Stimulated activated CD8-positive, alpha-beta memory T cell treated with anti-CD3 and anti-CD28 coated beads, Interleukin-7, amount 100 ng/mL, for 24 hours (primary cell): ENCODE results near the gene SPAAR.
"Not testable (repeated sequence)": the region's sequence is repeated elsewhere in the genome, so short reads cannot be mapped to it uniquely, and the experiment has no call there.

ENCODE experiments used
- DNase-seq: peaks from one replicate; pipeline ENCODE4 v3.0.0-alpha.2; 2020; ENCODE audit warnings: low read depth

The SPAAR gene

GRCh38 chr9:35923598-35923926 lies 14.3 kb downstream of the SPAAR start:
- no peak for DNase-seq

DNA sequence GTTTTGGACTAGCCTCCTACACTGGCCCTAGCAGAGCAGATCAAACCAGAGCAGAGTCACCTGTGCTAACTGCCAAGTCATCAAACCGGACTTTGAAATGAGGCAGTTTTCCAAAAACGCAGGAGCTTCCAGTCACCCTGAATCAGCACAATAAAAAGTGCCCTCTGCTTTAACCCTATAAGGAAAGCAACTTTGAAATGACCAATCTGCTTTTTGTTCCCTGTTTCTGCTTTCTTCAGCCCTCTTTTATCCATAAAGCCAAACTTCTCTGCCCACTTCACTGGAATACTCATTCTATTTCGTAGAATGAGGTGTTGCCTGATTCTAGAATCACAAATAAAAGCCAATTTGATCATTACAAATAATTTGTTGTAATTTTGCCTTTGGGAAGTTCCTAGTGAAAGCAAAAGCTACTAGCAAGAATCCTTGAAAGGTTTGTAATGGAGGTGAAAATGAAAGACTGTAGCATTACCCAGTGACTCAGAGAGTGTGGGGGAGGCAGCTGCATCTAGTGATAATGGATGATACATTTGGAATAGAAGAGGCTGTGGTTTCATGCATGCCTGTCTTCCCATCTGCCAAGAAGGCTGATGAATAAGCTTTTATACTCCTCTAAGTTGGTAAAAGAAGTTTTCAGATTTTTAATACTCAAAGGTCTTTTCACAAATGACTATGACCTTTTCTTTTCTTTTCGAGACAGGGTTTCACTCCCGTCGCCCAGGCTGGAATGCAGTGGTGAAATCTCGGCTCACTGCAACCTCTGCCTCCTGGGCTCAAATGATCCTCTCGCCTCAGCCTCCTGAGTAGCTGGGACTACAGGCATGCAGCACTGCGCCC lies 14.9 kb downstream of the SPAAR start:
- no peak for DNase-seq

DNA sequence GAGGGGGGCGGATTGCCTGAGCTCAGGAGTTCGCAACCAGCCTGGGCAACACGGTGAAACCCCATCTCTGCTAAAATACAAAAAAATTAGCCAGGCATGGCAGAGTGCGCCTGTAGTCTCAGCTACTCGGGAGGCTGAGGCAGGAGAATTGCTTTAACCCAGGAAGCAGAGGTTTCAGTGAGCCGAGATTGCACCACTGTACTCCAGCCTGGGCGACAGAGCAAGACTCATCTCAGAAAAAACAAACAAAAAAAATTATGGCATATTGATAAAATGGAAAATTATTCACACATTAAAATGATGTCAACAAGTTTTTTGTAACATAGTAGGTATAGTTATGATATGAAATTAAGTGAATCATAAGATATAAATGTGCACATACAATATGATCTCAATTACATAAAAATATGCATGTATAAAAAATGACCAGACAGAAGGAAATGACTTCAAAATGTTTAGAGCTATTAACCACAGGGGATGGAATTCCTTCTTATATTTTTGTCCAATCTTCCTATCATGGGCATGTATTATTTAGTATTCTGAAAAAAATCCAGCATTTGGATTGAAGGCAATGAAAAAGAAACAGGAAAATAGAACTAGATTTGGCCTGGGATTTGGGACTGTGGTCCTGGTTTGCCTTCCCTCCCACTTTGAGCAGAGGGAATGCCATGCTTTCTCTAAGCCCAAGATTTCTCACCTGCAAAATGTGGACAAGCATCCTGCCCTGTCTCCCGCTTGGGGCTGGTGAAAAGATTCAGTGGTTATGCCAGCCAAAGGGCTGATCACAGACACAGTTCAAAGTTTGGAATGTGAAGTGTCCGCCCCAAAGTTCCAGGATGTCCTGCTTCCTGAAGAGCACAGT lies 19.5 kb downstream of the SPAAR start:
- DNase-seq: no peak

- DNase-seq: no peak
These were observed 20.1 kb downstream of the SPAAR start for GRCh38 chr9:35929453-35929718.

DNA sequence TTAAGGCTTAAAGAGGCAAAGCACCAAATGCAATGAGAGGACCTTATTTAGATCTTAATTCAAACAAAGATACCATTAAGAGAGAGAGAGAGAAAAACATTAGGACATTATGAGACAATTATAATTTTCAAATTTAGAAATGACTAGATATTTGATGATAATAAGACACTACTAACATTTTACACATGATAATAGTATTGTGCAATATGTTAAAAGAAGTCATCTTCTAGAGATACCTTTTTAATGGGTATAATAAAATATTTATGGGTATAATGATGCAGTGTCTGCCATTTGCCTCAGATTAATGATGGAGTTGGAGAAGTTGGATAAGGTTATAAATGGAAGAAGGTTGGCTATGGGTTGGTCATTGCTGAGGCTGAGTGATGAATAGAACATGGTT lies 21.2 kb downstream of the SPAAR start:
- DNase-seq: no peak

DNA sequence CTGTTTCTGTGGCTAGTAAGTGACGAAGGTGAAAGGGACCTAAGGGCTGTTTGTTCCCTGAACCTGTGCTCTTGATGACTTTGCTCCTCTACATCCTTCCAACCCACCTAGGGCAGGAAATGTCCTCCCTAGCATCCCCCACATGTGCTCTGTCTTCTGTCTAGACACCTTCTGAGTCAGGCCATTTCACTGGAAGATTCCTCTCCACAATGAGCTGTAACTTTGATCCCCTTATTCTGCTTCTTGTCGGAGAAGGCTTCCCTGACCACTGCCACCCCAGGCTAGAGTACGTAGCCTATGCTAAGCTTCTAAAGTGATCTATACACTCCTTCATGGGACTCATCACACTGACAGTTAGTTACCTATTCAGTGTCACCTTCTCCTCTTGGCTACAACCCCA lies 21.7 kb downstream of the SPAAR start:
- no peak for DNase-seq

DNA sequence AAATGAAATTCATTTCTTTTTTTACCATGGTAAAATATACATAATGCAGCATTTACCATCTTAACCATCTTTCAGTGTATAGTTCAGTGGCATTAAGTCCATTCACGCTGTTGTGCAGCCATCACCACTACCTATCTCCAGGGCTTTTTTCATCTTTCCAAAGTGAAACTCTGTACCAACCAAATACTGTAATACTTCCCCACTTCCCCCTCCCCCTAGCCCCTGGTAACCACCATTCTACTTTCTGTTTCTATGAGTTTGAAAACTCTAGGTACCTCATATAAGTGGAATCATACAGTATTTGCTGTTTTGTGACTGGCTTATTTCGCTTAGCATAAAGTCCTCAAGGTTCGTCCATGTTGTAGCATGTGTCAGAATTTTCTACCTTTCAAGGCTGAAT lies 23.4 kb downstream of the SPAAR start:
- no peak for DNase-seq

DNA sequence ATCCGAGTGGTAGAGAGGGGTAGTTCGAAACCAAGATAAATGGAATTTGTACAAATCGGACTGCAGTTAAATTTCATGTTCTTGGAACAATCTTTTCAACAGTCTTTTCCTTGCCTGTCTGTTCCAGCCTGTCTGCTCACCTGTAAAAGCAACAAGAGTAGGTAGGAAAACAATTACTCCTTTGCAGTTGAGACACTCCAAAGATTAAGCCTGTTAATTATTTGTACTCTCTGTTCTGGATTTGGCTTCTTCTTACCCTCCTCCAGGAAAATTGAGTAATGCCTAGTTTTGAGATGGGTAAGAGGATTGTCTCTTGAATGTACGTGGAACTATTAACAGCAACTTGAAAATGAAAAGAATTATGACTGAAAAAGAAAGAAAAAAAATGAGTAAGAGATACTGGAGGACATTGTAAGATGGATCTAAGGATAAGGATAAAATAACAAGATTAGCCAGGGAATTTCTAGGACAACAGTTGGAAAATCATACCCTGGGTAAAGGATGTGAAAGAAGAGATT lies 24.3 kb downstream of the SPAAR start:
- DNase-seq: no peak

DNA sequence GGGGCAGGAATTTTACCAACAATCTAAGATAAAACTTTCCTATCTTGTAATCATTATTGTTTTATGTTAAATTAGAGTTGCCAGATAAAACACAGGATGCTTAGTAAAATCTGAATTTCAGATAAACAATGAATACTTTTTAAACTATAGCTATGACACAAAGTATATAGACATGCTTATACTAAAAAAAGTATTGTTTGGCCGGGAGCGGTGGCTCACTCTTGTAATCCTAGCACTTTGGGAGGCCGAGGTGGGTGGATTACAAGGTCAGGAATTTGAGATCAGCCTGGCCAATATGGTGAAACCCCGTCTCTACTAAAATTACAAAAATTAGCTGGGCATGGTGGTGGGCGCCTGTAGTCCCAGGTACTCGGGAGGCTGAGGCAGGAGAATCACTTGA lies 24.8 kb downstream of the SPAAR start:
- not testable (repeated sequence) for DNase-seq

- no peak for DNase-seq
These were observed 26.0 kb downstream of the SPAAR start for GRCh38 chr9:35935261-35935660.

DNA sequence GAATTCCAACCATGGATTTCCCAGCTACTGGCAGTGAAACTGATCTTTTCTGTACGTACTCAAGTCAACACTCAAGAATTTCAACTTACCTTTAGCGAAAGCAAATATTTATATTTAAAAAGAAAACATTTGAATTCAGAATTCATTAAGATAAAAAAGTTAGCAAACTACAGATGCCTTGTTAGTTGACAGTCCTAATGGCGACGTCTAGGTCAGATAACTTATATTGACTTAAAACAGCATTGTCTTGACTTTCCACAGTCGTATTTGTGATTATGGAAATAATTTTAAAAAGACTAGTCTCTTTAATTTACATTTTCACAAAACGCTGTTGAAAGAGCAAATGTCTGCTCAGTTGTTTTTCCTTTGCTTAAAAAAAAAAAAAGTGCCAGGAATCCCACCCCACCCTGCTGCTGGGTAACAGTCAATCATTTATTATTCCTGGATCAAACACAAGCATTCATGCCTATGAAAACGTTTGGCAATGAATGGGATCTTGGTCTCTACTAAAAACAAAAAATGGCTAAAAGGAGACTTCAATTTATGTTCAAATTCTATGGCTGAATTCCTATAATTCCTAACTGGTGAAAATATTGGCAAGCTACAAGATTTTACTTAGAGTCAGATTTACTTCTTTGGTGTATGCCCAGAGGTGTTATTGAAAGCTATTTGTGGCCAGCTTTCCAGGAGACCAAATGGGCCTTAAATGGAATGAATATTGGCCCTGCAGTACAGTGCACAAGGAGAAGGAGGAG lies 26.6 kb downstream of the SPAAR start:
- no peak for DNase-seq

- DNase-seq: no peak
These were observed 27.9 kb downstream of the SPAAR start for GRCh38 chr9:35937227-35937626.

DNA sequence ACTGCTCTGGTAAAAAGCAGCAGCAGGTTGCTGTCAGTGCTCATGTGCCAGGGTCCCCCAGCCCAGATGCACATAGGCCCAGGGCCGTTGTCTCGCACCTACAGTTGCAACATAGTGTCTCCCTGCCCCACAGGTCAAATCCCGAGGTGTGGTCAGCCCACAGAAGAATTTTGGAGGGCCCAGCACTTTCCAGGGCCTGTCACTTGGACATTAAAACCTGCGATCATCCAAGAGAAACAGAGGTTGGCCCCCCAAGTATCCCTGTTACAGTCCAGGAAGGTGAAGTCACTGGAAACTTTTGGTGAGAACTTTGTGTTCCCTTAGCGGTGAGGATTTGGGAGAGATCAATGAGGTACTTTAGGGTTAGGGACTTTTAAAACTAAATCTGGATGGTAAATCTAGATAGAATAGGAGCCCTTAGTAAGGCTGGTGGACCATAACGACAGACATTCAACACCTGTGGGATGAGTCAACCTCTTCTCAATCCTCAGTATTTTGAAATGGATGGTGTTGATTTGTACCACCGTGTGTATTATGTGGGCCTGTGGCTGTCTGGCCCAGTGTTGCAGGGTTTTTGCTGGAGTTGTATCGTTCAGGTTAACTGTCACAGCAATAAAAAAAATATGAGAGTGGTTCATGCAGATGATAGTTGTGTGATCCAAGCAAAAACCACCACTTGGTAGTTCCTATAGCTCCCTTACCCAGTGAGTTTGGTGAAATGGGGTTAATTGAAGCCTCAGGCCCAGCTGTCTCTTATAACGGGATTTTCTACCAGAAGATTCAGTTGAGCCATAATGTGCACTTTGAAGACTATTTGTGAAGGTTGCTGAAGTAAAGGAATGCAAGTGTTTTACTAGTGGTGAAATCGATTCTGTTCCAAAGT lies 29.4 kb downstream of the SPAAR start:
- DNase-seq: no peak

DNA sequence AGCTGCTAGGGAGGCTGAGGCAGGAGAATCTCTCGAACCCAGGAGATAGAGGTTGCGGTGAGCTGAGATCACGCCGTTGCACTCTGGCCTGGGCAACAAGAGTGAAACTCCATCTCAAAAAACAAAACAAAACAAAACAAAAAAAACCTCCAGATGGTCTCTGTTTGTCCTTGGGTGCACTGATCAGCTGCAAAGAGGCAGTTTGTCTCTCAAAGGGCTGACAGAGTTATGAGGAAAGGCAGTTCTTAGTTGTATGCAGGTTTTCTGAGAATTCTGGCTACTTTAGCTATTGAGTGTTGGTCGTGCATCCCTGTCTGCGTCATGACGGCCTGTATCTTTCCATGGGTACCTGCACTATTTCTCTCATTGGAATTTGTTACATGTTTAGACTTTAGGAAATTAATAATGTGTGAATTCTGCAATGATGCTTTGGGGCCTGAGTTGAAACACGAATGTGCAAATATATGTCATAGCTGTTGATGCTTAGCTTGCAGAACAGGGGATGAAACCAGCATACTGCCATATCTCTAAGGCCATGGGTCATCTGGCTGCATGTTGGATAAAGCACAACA lies 30.5 kb downstream of the SPAAR start:
- no peak for DNase-seq

GRCh38 chr9:35940458-35941407 lies 31.4 kb downstream of the SPAAR start:
- DNase-seq: no peak

DNA sequence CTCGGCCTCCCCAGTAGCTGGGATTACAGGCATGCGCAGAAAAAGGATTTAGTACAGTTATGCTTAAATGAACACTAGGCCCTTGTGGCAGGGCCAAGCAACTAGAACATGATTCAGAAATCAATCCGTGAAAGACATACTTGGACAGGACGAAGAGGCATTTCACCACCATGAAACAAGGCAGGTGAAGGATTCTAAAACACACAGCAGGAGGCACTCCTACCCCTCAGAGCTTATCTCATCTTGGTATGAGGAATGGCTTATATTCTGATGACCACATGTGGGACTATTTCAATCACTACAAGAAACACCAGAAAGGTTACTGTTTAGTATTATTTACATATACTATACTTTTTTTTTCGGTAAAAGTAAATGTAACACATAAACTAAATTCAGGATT lies 33.0 kb downstream of the SPAAR start:
- DNase-seq: no peak

- no peak for DNase-seq
These were observed 34.9 kb downstream of the SPAAR start for GRCh38 chr9:35944173-35944572.

GRCh38 chr9:35944841-35945240 lies 35.6 kb downstream of the SPAAR start:
- no peak for DNase-seq

DNA sequence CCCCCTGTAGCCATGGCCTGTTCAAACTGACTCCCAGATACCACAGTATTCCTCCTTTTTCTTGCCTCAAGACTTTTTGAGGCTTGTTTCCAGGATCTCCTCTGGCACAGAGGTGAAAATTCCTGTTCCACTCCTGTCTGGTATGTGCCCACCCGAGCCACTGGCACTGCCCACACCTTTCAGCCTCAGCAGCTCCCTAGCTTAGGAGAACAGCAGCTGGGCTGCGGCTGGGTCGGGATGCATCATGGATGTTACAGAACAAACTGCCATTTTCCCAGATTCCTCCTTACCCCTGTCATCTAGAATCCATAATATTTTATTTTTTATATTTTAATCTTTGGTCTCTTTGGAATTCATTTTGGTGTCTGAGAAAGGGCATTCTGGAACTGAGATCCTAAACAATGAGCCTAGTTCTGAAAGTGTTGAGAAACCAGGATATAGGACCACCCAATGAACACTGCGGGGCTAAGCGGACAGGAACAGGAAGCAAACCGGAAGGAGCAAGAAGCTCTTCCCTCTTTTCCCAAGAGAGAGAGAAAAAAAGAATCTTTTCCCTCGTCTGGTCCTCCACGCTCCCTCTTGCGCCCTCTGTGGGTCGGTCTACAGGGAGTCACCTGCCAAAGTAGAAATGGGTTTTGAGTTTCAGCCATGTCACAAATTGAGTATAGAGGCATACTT lies 36.2 kb downstream of the SPAAR start:
- DNase-seq: peak; percentile 50

- DNase-seq: no peak
These were observed 39.2 kb downstream of the SPAAR start for GRCh38 chr9:35948451-35948850.
